ENCODE data around the gene PIEZO1. TPM values are rescaled to one million over a fixed set of nuclear protein-coding genes. Genes with fewer than 3 reads are reported as not detected.

Gene PIEZO1
- total and polyA plus RNA-seq, 9 of the 15 experiments (the other 6 are each of a cell fraction or from before 2014, with no cell fraction given), result 3.6 to 432 (median 131) TPM

DNA sequence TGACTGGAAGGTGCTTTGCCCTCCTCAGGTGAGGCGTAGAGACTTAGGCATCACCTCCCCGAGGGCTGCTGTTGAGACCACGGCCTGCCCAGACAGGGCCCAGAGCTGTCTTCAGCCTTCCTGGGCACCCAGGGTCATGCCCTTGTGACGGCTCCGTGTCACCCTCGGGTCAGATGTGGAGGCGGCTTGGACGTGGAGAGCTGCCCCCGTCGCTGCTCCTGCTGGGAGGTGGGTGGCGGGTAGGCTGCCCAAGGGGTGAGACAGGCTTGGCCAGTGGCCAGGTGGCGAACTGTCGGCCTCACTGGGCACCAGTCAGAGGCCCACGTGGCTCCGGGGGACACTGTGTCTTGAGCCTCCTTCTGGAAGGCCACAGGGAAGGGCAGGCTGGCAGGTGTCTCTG lies 89.8 kb downstream of the PIEZO1 start (continued):
- TF ChIP-seq CHD7 (IDR thresholded peaks at IDR 0.05; ENCODE audit: low read depth, low read length) (no peak), SAFB (IDR thresholded peaks at IDR 0.05; ENCODE audit: borderline replicate concordance, low read depth, low read length) (no peak), PCBP1 (IDR thresholded peaks at IDR 0.05; ENCODE audit: low read depth, low read length, poor library complexity, severe bottlenecking) (peak; percentile 17), RBFOX2 (IDR thresholded peaks at IDR 0.05; ENCODE audit: low read depth, low read length) (peak; percentile 50), ZNF239 (CRISPR knock-in tag; IDR thresholded peaks at IDR 0.05) (no peak), SNRNP70 (optimal IDR thresholded peaks at IDR 0.05; ENCODE audit: low read depth, low read length) (no peak), PHF20 (IDR thresholded peaks at IDR 0.05; ENCODE audit: partially characterized antibody) (no peak), MEF2D (tag; conservative IDR thresholded peaks at IDR 0.05; ENCODE audit: low read depth) (no peak), NELFE (IDR thresholded peaks at IDR 0.05; ENCODE audit: insufficient read depth, insufficient read length) (no peak), ZNF445 (CRISPR knock-in tag; IDR thresholded peaks at IDR 0.05; ENCODE audit: low read depth) (no peak)
